ENCODE measurements around the gene SLC43A3.

SLC43A3 gene

DNA sequence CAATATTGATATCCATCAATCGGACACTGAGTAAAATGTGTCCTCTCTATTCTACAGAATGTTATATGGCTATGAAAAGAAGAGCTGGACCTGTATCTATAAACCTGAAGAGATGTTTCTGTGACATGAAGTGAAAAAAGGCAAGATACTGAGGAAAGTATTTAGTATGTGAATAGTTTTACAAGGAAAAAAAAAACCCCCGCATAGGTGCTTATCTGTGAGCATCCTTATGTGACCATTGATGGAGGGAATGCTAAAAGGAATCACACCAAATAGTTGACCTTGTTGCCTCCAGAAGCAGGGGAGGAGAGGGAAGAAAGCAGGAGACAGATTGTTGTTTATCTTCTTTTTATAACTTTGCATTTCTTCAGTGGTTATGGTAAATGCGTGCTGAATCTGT is 35.8 kb downstream of the SLC43A3 start:
- Histone ChIP-seq H2BK120ac (ENCODE audit: low read depth, low read length) (no peak overlapping the region), H2AK5ac (ENCODE audit: low read length, severe bottlenecking) (no peak overlapping the region), H3K36me3 (ENCODE audit: control insufficient read depth in 1 of 2, insufficient read depth in 2 of 2, low read depth in 1 of 2, low read length in 2 of 2) (no peaks in the 10 kb centered on the region), H2BK15ac (ENCODE audit: low read depth, poor library complexity, severe bottlenecking) (no peak overlapping the region), H3K18ac (ENCODE audit: low read depth in 1 of 2, low read length in 2 of 2) (no peak overlapping the region), H3K9me3 (ENCODE audit: control insufficient read depth, low read length) (no peaks in the 10 kb centered on the region), H3K4ac (ENCODE audit: low read depth in 1 of 2, low read length in 2 of 2) (no peak overlapping the region), H4K8ac (ENCODE audit: low read length) (no peak overlapping the region), H2BK12ac (ENCODE audit: low read length in 2 of 2) (no peak overlapping the region), H2AFZ (ENCODE audit: low read depth, low read length) (no peak overlapping the region), H3K4me2 (ENCODE audit: low read length, poor library complexity, severe bottlenecking) (no peak overlapping the region), H4K91ac (ENCODE audit: low read length) (no peak overlapping the region), H3K27me3 (ENCODE audit: control insufficient read depth in 1 of 2, insufficient read depth in 1 of 2, low read length in 2 of 2) (peaks cover 0 to 80% of the 10 kb centered on the region in 2 experiments), H3K27ac (ENCODE audit: low read length, poor library complexity, severe bottlenecking) (no peak overlapping the region), H3K79me1 (replicated peaks; ENCODE audit: low read length, poor library complexity, severe bottlenecking) (no peaks in the 10 kb centered on the region), H2BK5ac (ENCODE audit: low read depth, low read length, poor library complexity, severe bottlenecking) (no peak overlapping the region), H3K4me3 (ENCODE audit: insufficient read depth in 1 of 2, low read depth in 1 of 2, low read length in 2 of 2) (no peak overlapping the region), H3K9ac (ENCODE audit: low read length) (no peak overlapping the region), H3K4me1 (ENCODE audit: control insufficient read depth, insufficient read depth, low read depth, low read length) (no peaks in the 10 kb centered on the region), H3K23ac (ENCODE audit: low read length in 2 of 2) (no peak overlapping the region), H3K14ac (ENCODE audit: low read length in 2 of 2) (no peak overlapping the region)
- no peak for DNase-seq
- 82% methylated on average over 2 of the region's 3 CpGs for WGBS

DNA sequence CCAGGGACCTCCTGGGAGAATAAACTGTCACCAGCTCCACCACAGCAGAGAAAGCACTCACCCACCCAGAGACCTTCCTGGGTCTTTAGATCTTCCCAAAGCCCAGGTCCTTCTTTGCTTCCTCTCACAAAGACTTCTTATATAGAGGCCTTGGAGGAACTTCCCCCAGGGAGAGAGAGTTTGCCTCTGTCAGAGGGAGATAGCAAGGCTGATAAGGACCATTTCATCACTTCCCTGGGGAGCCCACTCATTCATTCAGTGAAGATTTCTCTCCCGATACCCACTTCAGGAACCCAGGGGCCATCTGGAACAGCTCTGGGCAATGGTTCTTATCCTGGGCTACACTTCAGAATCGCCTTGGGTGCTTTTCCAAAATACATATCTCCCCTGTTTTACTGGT is 36.4 kb downstream of the SLC43A3 start, which contains the start of gene PRG2:
PRG2 (minus strand) TSS at position 116 of the 400 bp plus-strand sequence. CDS start 706 bp downstream, outside the sequence.
- H2BK5ac ChIP-seq (ENCODE audit: low read depth, low read length, poor library complexity, severe bottlenecking): no peak within 1 kb of the TSS
- H3K4ac ChIP-seq (ENCODE audit: low read depth in 1 of 2, low read length in 2 of 2): no peak within 1 kb of the TSS
- H4K8ac ChIP-seq (ENCODE audit: low read length): no peak within 1 kb of the TSS
- no peak within 1 kb of the TSS for H3K18ac ChIP-seq (ENCODE audit: low read depth in 1 of 2, low read length in 2 of 2)
- H3K36me3 ChIP-seq (ENCODE audit: control insufficient read depth in 1 of 2, insufficient read depth in 2 of 2, low read depth in 1 of 2, low read length in 2 of 2): no peaks in the 10 kb centered on the region
- no peak within 1 kb of the TSS for H2AK5ac ChIP-seq (ENCODE audit: low read length, severe bottlenecking)
- no peak within 1 kb of the TSS for H2BK15ac ChIP-seq (ENCODE audit: low read depth, poor library complexity, severe bottlenecking)
- no peaks in the 10 kb centered on the region for H3K4me1 ChIP-seq (ENCODE audit: control insufficient read depth, insufficient read depth, low read depth, low read length)
- no peak within 1 kb of the TSS for H3K9ac ChIP-seq (ENCODE audit: low read length)
- peaks cover 0 to 80% of the 10 kb centered on the region in 2 experiments for H3K27me3 ChIP-seq (ENCODE audit: control insufficient read depth in 1 of 2, insufficient read depth in 1 of 2, low read length in 2 of 2)
- WGBS: 57% methylated on average over 2 of the region's 2 CpGs
- H3K9me3 ChIP-seq (ENCODE audit: control insufficient read depth, low read length): no peaks in the 10 kb centered on the region
- H3K27ac ChIP-seq (ENCODE audit: low read length, poor library complexity, severe bottlenecking): no peak within 1 kb of the TSS
- H3K4me2 ChIP-seq (ENCODE audit: low read length, poor library complexity, severe bottlenecking): no peak within 1 kb of the TSS
- H2BK120ac ChIP-seq (ENCODE audit: low read depth, low read length): no peak within 1 kb of the TSS
- no peak within 1 kb of the TSS for H3K4me3 ChIP-seq (ENCODE audit: insufficient read depth in 1 of 2, low read depth in 1 of 2, low read length in 2 of 2)
- H3K23ac ChIP-seq (ENCODE audit: low read length in 2 of 2): no peak within 1 kb of the TSS
- DNase-seq: no peak
- H2BK12ac ChIP-seq (ENCODE audit: low read length in 2 of 2): no peak within 1 kb of the TSS
- no peak within 1 kb of the TSS for H3K14ac ChIP-seq (ENCODE audit: low read length in 2 of 2)
- H3K79me1 ChIP-seq (replicated peaks; ENCODE audit: low read length, poor library complexity, severe bottlenecking): no peaks in the 10 kb centered on the region
- H2AFZ ChIP-seq (ENCODE audit: low read depth, low read length): no peak within 1 kb of the TSS
- H4K91ac ChIP-seq (ENCODE audit: low read length): no peak within 1 kb of the TSS

DNA sequence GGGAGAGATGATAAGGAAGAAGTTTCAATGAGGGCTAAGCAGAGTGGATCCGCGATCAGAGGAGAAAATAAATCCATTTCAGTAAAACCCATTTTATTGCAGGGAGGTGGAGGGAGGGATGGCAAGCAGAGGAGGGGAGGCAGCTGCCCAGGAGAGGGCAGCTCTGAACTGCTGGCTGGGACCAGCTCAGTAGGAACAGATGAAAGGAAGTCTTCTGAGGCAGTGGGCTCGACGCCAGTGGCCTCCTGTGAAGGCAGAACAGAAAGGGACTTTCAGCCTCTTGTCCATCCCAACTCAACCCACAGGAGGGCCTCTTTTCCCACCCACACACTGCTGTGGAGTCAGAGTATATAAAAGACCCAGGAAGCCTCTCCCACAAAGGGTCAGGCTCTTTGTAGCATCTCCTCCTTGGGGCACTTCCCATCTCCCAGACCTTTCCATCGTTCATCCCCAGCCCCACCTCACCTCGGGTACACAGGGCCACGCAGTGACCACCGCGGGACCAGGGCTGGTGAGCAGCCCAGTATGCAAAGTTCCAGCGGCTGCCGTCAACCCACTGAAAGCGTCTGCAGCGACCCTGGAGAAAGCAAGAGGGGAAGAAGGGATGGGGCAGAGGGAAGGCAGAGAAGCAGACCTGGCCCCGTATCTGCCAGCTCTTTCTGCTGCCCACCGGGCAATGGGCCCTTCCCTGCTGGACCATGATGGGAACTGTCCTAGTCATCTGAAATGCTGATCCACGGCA is 39.5 kb downstream of the SLC43A3 start:
- no peaks in the 10 kb centered on the region for H3K4me1 ChIP-seq (ENCODE audit: control insufficient read depth, insufficient read depth, low read depth, low read length)
- no peak overlapping the region for H3K4ac ChIP-seq (ENCODE audit: low read depth in 1 of 2, low read length in 2 of 2)
- no peak overlapping the region for H2AFZ ChIP-seq (ENCODE audit: low read depth, low read length)
- 80% methylated on average over 14 of the region's 16 CpGs for WGBS
- H3K4me3 ChIP-seq (ENCODE audit: insufficient read depth in 1 of 2, low read depth in 1 of 2, low read length in 2 of 2): no peak overlapping the region
- H4K8ac ChIP-seq (ENCODE audit: low read length): peak overlapping the region; percentile 13
- H3K36me3 ChIP-seq (ENCODE audit: control insufficient read depth in 1 of 2, insufficient read depth in 2 of 2, low read depth in 1 of 2, low read length in 2 of 2): no peaks in the 10 kb centered on the region
- no peaks in the 10 kb centered on the region for H3K79me1 ChIP-seq (replicated peaks; ENCODE audit: low read length, poor library complexity, severe bottlenecking)
- H3K9me3 ChIP-seq (ENCODE audit: control insufficient read depth, low read length): no peaks in the 10 kb centered on the region
- no peak overlapping the region for H2BK120ac ChIP-seq (ENCODE audit: low read depth, low read length)
- DNase-seq: no peak
- H3K18ac ChIP-seq (ENCODE audit: low read depth in 1 of 2, low read length in 2 of 2): no peak overlapping the region
- H3K4me2 ChIP-seq (ENCODE audit: low read length, poor library complexity, severe bottlenecking): no peak overlapping the region
- no peak overlapping the region for H3K9ac ChIP-seq (ENCODE audit: low read length)
- H3K27ac ChIP-seq (ENCODE audit: low read length, poor library complexity, severe bottlenecking): no peak overlapping the region
- no peak overlapping the region for H2AK5ac ChIP-seq (ENCODE audit: low read length, severe bottlenecking)
- no peak overlapping the region for H3K23ac ChIP-seq (ENCODE audit: low read length in 2 of 2)
- peaks cover 0 to 62% of the 10 kb centered on the region in 2 experiments for H3K27me3 ChIP-seq (ENCODE audit: control insufficient read depth in 1 of 2, insufficient read depth in 1 of 2, low read length in 2 of 2)
- no peak overlapping the region for H3K14ac ChIP-seq (ENCODE audit: low read length in 2 of 2)
- no peak overlapping the region for H2BK5ac ChIP-seq (ENCODE audit: low read depth, low read length, poor library complexity, severe bottlenecking)
- no peak overlapping the region for H2BK15ac ChIP-seq (ENCODE audit: low read depth, poor library complexity, severe bottlenecking)
- H4K91ac ChIP-seq (ENCODE audit: low read length): no peak overlapping the region
- H2BK12ac ChIP-seq (ENCODE audit: low read length in 2 of 2): no peak overlapping the region

DNA sequence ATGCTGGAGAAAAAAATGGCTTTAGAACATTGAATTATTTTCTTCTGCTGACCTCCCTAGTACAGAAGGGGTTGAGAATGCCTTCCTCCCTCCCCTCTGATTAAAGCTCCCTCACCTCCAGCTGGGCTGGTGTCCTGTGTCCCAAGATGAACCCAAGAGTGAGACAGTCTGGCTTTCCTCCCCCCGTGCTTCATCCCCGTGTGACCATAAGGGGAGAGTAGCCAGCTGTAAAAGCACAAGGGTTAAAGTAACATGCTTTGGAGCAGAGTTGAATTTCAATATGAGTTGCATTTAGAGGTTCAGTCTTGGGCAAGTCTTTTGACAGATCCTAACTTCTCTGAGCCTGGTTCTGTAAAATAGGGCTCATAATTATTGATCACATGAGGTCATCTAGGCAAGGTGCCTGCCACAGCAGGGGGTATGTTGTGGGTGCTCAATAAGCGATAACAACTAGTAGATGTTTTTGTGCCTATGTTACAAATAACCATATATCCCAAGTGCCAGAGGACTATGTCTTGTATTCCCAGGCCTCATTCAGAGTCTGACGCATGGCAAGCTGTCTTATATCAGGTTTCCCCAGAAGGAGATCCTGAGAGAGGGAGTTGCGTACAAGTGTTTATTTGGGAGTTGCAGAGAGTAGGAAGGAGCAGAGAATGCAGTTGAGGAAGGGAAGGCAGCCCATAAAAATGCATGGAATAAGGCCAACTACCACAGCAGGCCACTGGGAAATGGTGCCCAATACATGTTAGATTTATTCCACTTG is 40.6 kb downstream of the SLC43A3 start:
- no peak overlapping the region for H3K4me3 ChIP-seq (ENCODE audit: insufficient read depth in 1 of 2, low read depth in 1 of 2, low read length in 2 of 2)
- 77% methylated on average over 4 of the region's 5 CpGs for WGBS
- no peak overlapping the region for H2BK5ac ChIP-seq (ENCODE audit: low read depth, low read length, poor library complexity, severe bottlenecking)
- H3K14ac ChIP-seq (ENCODE audit: low read length in 2 of 2): no peak overlapping the region
- peaks cover 0 to 60% of the 10 kb centered on the region in 2 experiments for H3K27me3 ChIP-seq (ENCODE audit: control insufficient read depth in 1 of 2, insufficient read depth in 1 of 2, low read length in 2 of 2)
- H3K4ac ChIP-seq (ENCODE audit: low read depth in 1 of 2, low read length in 2 of 2): no peak overlapping the region
- no peak overlapping the region for H4K8ac ChIP-seq (ENCODE audit: low read length)
- no peak overlapping the region for H3K4me2 ChIP-seq (ENCODE audit: low read length, poor library complexity, severe bottlenecking)
- H2AK5ac ChIP-seq (ENCODE audit: low read length, severe bottlenecking): no peak overlapping the region
- H2BK120ac ChIP-seq (ENCODE audit: low read depth, low read length): no peak overlapping the region
- H4K91ac ChIP-seq (ENCODE audit: low read length): no peak overlapping the region
- H2BK15ac ChIP-seq (ENCODE audit: low read depth, poor library complexity, severe bottlenecking): no peak overlapping the region
- no peak overlapping the region for H2AFZ ChIP-seq (ENCODE audit: low read depth, low read length)
- no peak overlapping the region for H3K9ac ChIP-seq (ENCODE audit: low read length)
- no peak overlapping the region for H2BK12ac ChIP-seq (ENCODE audit: low read length in 2 of 2)
- H3K18ac ChIP-seq (ENCODE audit: low read depth in 1 of 2, low read length in 2 of 2): no peak overlapping the region
- H3K27ac ChIP-seq (ENCODE audit: low read length, poor library complexity, severe bottlenecking): no peak overlapping the region
- no peaks in the 10 kb centered on the region for H3K9me3 ChIP-seq (ENCODE audit: control insufficient read depth, low read length)
- no peaks in the 10 kb centered on the region for H3K79me1 ChIP-seq (replicated peaks; ENCODE audit: low read length, poor library complexity, severe bottlenecking)
- no peak overlapping the region for H3K23ac ChIP-seq (ENCODE audit: low read length in 2 of 2)
- no peaks in the 10 kb centered on the region for H3K4me1 ChIP-seq (ENCODE audit: control insufficient read depth, insufficient read depth, low read depth, low read length)
- DNase-seq: no peak
- no peaks in the 10 kb centered on the region for H3K36me3 ChIP-seq (ENCODE audit: control insufficient read depth in 1 of 2, insufficient read depth in 2 of 2, low read depth in 1 of 2, low read length in 2 of 2)
